H1 (cell line): ENCODE measurements around the gene RAPGEF5. TPM values are rescaled to one million over a fixed set of nuclear protein-coding genes. Genes with fewer than 3 reads are reported as not detected.

Experiments
- CHD7 ChIP-seq: fragments of 300-600 bp; sonication (generic); IDR thresholded peaks from 2 replicates; pipeline ENCODE4 v1.7.1; 2012; ENCODE audit warnings: low read length, moderate library complexity, mild to moderate bottlenecking, inconsistent platforms; ENCODE audit not compliant: insufficient replicate concordance
- GTF2F1 ChIP-seq: IDR thresholded peaks from 2 replicates; pipeline ENCODE4 v1.6.1; 2012; ENCODE audit warnings: low read depth, low read length, improper control_type of control experiment, borderline replicate concordance
- polyA plus RNA-seq, 7 experiments: library from polyadenylated mRNA; depleted of rRNA in 3 of 7; stranded (reverse) in 5 of 7; unstranded in 2 of 7; fragments of >200 nt in 5 of 7; fragments of 200-250 nt in 2 of 7; gene quantifications; 1 replicate in 5 of 7; 2 replicates in 1 of 7; 4 replicates in 1 of 7; pipeline versions ENCODE4 v1.2.1 to v1.2.3, GENCODE V29; 2011 to 2013; ENCODE audit warnings: missing spikeins in 2 of 7, mixed read lengths in 2 of 7
- total RNA-seq: library from RNA; stranded (reverse); fragmentation: NEBNext Ultra II Directional; extraction: Animal tissue kit (Norgen Biotek cat#: 25700); gene quantifications from 2 replicates; pipeline ENCODE4 v1.2.1, GENCODE V29; 2021

RAPGEF5 gene
- total and polyA plus RNA-seq, 2 of the 8 experiments (the other 6 are each of a cell fraction or from before 2014, with no cell fraction given): 4.4 to 22.9 TPM

GRCh38 chr7:22204312-22204711 is 152.6 kb downstream of the RAPGEF5 start (continued):
- no peak for TF ChIP-seq CHD7
- TF ChIP-seq GTF2F1: no peak
- TF ChIP-seq, all 59 proteins: peak for 0
